Stimulated activated CD4-positive, alpha-beta T cell treated with anti-CD3 and anti-CD28 coated beads, Interleukin-15, amount 100 ng/mL, for 1 hour (primary cell): ENCODE measurements around the gene GNPDA1.

ENCODE experiments used
- DNase-seq, 2 donors: peaks; one replicate each; pipeline ENCODE4 v3.0.0-alpha.2; 2020; ENCODE audit warnings: low read depth in 1 of 2, low spot score in 1 of 2

The GNPDA1 gene

GRCh38 chr5:141958113-141958512 is 54.7 kb downstream of the GNPDA1 start, which contains the start of gene PCDH12:
PCDH12 (minus strand) TSS chr5:141958202; CDS start chr5:141957851, 351 bp downstream.
- no peak for DNase-seq

DNA sequence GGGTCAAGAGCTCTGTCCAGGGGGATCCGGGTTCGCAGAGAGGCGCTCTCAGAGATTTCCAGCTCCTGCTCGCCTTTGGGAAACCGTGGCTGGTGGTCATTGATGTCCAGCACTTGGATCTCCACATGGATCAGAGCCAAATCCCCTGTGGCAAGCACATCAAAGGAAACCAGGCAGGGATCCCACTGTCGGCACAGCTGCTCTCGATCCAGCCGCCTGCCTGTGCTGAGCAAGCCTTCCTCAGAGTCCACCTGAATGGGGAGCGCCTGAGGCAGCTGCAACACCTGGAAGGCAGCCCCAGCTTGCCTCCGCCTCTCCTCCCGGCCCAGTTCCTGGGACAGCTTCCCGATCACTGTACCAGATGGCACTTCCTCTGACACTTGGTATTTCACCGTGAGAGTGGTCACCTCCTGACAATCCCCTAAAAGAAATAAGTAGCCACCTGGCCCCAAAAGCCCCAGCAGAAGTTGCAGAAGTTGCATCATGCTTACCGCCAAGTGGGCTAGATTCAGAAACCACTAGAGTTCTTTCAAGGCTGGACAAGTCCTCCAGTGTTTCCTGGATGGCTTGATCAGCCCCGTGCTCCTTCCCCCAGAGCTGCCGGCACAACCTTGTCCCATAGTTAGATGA is 55.3 kb downstream of the GNPDA1 start:
- DNase-seq = no peak

GRCh38 chr5:141954194-141954593 is 58.6 kb downstream of the GNPDA1 start:
- DNase-seq = no peak

- no peak for DNase-seq
Measured at GRCh38 chr5:141952020-141952419, 60.8 kb downstream of the GNPDA1 start.

DNA sequence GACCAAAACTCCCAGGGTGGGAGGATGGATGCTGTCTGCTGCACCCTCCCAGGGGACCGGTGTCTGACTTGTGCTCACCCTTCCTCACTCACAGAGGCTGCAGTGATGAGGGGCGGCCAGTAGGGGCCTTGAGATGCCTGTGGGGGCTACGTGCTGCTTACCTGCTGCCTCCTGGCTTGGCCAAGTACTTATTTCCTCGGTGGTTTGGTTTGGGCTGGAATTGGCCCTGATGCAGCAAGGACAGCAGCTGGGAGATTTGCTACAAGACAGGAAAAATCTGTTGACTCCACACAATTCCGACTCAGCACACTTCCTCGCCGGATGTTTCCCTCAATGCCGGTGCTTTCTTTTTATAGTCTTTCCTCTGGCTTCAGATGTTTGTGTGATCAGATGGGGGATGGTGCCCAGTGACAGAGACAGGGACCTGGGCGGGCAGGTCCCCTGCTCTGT is 61.5 kb downstream of the GNPDA1 start:
- DNase-seq = no peak
